HUES48 (cell line): Measurements from ENCODE around the gene TNIP1.

Experiments used
- H3K27ac ChIP-seq: one replicate; pipeline ENCODE4 v1.7.0; 2013; ENCODE audit warnings: low read depth, low read length, inconsistent platforms
- H3K27me3 ChIP-seq: 2 replicates; pipeline ENCODE4 v1.6.1; 2013; ENCODE audit warnings: mild to moderate bottlenecking, low read length; ENCODE audit not compliant: control insufficient read depth, insufficient read depth
- H3K36me3 ChIP-seq: 2 replicates; pipeline ENCODE4 v1.6.1; 2013; ENCODE audit warnings: low read length; ENCODE audit not compliant: control insufficient read depth, insufficient read depth
- H3K4me1 ChIP-seq: 2 replicates; pipeline ENCODE4 v1.6.1; 2013; ENCODE audit warnings: mild to moderate bottlenecking, low read length; ENCODE audit not compliant: control insufficient read depth, insufficient read depth
- H3K4me3 ChIP-seq: 2 replicates; pipeline ENCODE4 v1.5.1; 2013; ENCODE audit warnings: mild to moderate bottlenecking, low read depth, low read length
- H3K9ac ChIP-seq: 2 replicates; pipeline ENCODE4 v1.6.1; 2013; ENCODE audit warnings: mild to moderate bottlenecking, low read depth, low read length, moderate library complexity
- H3K9me3 ChIP-seq: 2 replicates; pipeline ENCODE4 v1.6.1; 2013; ENCODE audit warnings: low read length; ENCODE audit not compliant: control insufficient read depth, insufficient read depth

The TNIP1 gene

DNA sequence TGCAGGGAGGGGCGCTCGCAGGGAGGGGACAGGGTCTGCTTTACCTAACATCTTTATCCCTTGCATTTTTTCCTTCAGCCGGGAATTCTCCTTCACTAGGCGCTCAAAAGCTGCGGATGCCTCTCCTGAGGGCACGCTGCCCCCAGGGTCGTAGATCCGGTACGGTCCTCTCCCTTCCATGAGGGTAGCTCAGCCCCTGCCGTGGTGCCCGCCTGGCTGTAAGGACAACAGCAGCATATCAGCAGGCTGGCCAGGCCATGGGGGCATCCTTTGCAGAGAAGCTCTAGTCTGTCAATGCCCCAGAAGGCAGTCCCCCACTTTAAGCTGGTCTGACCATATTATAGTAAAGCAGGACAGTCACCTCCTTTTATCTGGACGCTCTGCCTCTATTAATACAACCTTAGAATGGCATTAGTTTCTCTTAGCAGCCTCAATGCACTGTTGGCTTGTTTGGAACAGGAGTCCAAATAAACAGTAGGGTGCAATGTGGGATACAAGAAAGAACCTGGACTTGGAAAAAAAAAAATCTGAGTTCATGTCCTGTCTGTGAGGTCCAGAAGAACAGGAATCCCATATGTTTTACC, 15.8 kb downstream of the TNIP1 start:
- Histone ChIP-seq H3K36me3 (peaks cover 27% of the 10 kb centered on the region), H3K27me3 (no peaks in the 10 kb centered on the region), H3K27ac (no peak overlapping the region), H3K4me1 (no peaks in the 10 kb centered on the region), H3K9me3 (no peaks in the 10 kb centered on the region), H3K9ac (no peak overlapping the region), H3K4me3 (no peak overlapping the region)

GRCh38 chr5:151063142-151063989, 17.5 kb downstream of the TNIP1 start:
- Histone ChIP-seq H3K9me3 (no peaks in the 10 kb centered on the region), H3K36me3 (peaks cover 30% of the 10 kb centered on the region), H3K27ac (no peak overlapping the region), H3K4me1 (no peaks in the 10 kb centered on the region), H3K9ac (no peak overlapping the region), H3K4me3 (no peak overlapping the region), H3K27me3 (no peaks in the 10 kb centered on the region)

GRCh38 chr5:151062405-151063141, 18.3 kb downstream of the TNIP1 start:
- H3K9ac ChIP-seq = no peak overlapping the region
- H3K27me3 ChIP-seq = no peaks in the 10 kb centered on the region
- H3K4me1 ChIP-seq = no peaks in the 10 kb centered on the region
- H3K27ac ChIP-seq = no peak overlapping the region
- no peaks in the 10 kb centered on the region for H3K9me3 ChIP-seq
- H3K4me3 ChIP-seq = no peak overlapping the region
- H3K36me3 ChIP-seq = peaks cover 30% of the 10 kb centered on the region

GRCh38 chr5:151060742-151061141, 20.1 kb downstream of the TNIP1 start:
- Histone ChIP-seq H3K27ac (no peak overlapping the region), H3K9me3 (no peaks in the 10 kb centered on the region), H3K9ac (no peak overlapping the region), H3K27me3 (no peaks in the 10 kb centered on the region), H3K4me3 (no peak overlapping the region), H3K36me3 (peaks cover 30% of the 10 kb centered on the region), H3K4me1 (no peaks in the 10 kb centered on the region)

- H3K4me1 ChIP-seq = no peaks in the 10 kb centered on the region
- H3K27ac ChIP-seq = no peak overlapping the region
- H3K9me3 ChIP-seq = no peaks in the 10 kb centered on the region
- no peaks in the 10 kb centered on the region for H3K27me3 ChIP-seq
- peaks cover 30% of the 10 kb centered on the region for H3K36me3 ChIP-seq
- no peak overlapping the region for H3K4me3 ChIP-seq
- H3K9ac ChIP-seq = no peak overlapping the region
Observed at GRCh38 chr5:151058891-151059489, 21.8 kb downstream of the TNIP1 start.

DNA sequence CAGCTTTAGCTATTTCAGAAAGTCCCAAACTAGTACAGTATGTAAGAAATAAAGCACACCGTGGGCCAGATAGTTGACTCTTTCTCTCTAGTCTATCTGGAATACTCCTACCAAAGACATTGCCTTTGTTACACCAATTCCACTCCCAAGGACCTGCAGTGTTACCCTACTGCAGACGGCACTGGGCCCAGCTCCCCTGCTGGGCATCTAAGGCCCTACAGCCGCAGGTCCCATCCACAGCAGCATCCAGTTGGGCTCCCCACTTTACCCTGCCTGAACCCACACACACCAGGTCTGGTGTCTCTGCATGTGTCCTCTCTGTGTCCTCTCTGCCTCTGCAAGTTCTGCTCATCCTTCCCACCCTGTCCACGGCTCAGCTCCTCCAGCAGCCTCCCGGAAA, 22.5 kb downstream of the TNIP1 start:
- no peak overlapping the region for H3K4me3 ChIP-seq
- no peaks in the 10 kb centered on the region for H3K4me1 ChIP-seq
- no peak overlapping the region for H3K27ac ChIP-seq
- no peaks in the 10 kb centered on the region for H3K27me3 ChIP-seq
- no peaks in the 10 kb centered on the region for H3K9me3 ChIP-seq
- H3K36me3 ChIP-seq = peaks cover 28% of the 10 kb centered on the region
- no peak overlapping the region for H3K9ac ChIP-seq

DNA sequence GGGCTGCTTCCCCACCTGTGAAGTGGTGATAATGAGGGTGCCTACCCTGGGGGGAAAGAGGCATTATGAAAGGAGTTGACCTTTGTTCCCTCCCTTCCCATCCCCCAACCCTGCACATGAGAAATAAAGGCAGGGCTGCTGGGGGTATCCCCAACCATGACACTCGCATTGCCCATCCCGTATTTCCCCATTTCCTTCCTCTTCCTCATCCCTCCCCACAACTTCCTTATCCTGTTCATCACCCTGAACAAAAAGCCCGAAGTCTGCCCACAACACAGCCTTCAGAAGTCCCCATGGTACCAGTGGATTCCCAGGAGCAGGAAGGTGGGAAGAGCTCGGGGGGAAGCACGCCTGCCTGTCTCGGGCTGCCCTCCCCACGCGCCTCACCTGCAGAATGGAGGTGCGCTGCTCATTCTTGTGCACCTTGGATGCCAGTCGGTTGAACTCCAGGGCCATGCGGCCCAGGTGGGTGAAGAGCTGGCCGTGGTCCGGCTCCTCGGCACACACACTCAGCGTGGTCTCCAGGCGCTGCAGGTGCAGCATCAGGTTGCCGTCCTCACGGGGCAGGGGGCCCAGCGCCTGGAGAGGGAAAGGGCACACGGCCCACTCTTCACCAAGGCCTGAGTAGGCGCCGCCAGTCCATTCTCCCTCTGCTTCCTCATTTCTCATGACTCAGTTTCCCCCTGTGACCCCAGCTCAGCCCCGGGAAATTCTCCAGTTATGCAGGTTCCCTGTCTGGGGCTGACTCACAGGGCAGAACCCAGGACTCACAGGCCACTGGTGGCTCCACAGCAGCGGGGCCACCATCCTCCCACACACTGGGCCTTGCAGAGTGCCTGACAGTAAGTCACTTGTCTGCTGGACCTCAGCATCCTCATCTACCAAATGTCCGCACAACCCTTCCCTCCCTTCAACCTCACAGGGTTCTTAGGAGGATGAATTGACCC, 24.2 kb downstream of the TNIP1 start:
- Histone ChIP-seq H3K9ac (no peak overlapping the region), H3K27me3 (no peaks in the 10 kb centered on the region), H3K36me3 (peaks cover 13% of the 10 kb centered on the region), H3K27ac (no peak overlapping the region), H3K4me1 (no peaks in the 10 kb centered on the region), H3K9me3 (no peaks in the 10 kb centered on the region), H3K4me3 (no peak overlapping the region)

- H3K9ac ChIP-seq = no peak overlapping the region
- H3K9me3 ChIP-seq = no peaks in the 10 kb centered on the region
- H3K4me1 ChIP-seq = no peaks in the 10 kb centered on the region
- H3K36me3 ChIP-seq = peaks cover 11% of the 10 kb centered on the region
- no peaks in the 10 kb centered on the region for H3K27me3 ChIP-seq
- H3K4me3 ChIP-seq = no peak overlapping the region
- no peak overlapping the region for H3K27ac ChIP-seq
Observed at GRCh38 chr5:151055336-151055735, 25.5 kb downstream of the TNIP1 start.

DNA sequence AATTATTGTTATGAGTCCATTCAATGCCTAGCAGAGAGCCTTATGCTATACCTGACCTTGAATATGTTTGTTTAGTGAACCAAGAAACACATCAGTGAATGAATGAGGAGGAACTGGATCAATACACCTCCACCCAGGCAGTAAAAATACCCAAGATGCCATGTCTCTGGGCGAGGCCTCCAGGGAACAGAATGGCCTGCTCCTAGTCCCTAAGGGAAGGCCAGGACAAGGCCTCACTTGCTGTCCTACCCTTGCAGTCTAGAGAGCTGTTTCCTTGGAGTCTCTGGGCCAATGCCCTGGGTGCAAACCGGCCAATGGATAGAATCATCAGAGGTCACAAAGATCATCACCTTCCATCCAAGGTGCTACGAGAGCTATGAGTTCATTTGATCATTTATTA, 26.1 kb downstream of the TNIP1 start:
- Histone ChIP-seq H3K9me3 (no peaks in the 10 kb centered on the region), H3K4me3 (no peak overlapping the region), H3K4me1 (no peaks in the 10 kb centered on the region), H3K27ac (no peak overlapping the region), H3K36me3 (peaks cover 5% of the 10 kb centered on the region; the same call in 1 of the 2 replicates), H3K27me3 (no peaks in the 10 kb centered on the region), H3K9ac (no peak overlapping the region)

- no peaks in the 10 kb centered on the region for H3K9me3 ChIP-seq
- no peak overlapping the region for H3K4me3 ChIP-seq
- H3K27ac ChIP-seq = no peak overlapping the region
- H3K36me3 ChIP-seq = peaks cover 11% of the 10 kb centered on the region; the same call in 1 of the 2 replicates
- H3K4me1 ChIP-seq = no peaks in the 10 kb centered on the region
- H3K27me3 ChIP-seq = no peaks in the 10 kb centered on the region
- no peak overlapping the region for H3K9ac ChIP-seq
Observed at GRCh38 chr5:151053796-151054462, 26.9 kb downstream of the TNIP1 start.
